Naive thymus-derived CD4-positive, alpha-beta T cell (primary cell): Measurements from ENCODE around the gene PTPN7. TPM values are rescaled to one million over a fixed set of nuclear protein-coding genes. Genes with fewer than 3 reads are reported as not detected.

Experiments used
- ATAC-seq: fragments of 150-1000 bp; cut with Tn5 transposase; 2 replicates; pipeline ENCODE4 v1.10.0; 2021; ENCODE audit warnings: mild to moderate bottlenecking, moderate library complexity
- CTCF ChIA-PET: fragments of 350-600 bp; sonication (Branson Sonifier 250); formaldehyde crosslinking; loops from one replicate; lab custom pipeline; 2021; ENCODE audit warnings: antibody characterized with exemption; lab: Charles Lee
- POLR2A ChIA-PET: fragments of 350-600 bp; sonication (Branson Sonifier 250); formaldehyde crosslinking; loops from one replicate; lab custom pipeline; 2021; ENCODE audit warnings: antibody characterized with exemption, inconsistent platforms; lab: Charles Lee
- DNase-seq, 9 donors: peaks; one replicate each; pipeline versions ENCODE4 v3.0.0 to v3.0.0-alpha.2; 2020 to 2022; ENCODE audit warnings: mixed read lengths in 1 of 9
- H3K27ac ChIP-seq: one replicate; pipeline ENCODE4 v1.7.0; 2013; ENCODE audit warnings: mild to moderate bottlenecking, low read depth, low read length, moderate library complexity
- H3K27me3 ChIP-seq, 2 donors: one replicate each; pipeline ENCODE4 v1.7.0; 2013; ENCODE audit warnings: low read length in 2 of 2, mild to moderate bottlenecking in 2 of 2, moderate library complexity in 2 of 2; ENCODE audit not compliant: control insufficient read depth in 2 of 2, insufficient read depth in 2 of 2
- H3K36me3 ChIP-seq, 3 experiments: 1 replicate in 2 of 3; 2 replicates in 1 of 3; pipeline ENCODE4 v1.7.0; 2013; ENCODE audit warnings: low read length in 3 of 3, mild to moderate bottlenecking in 3 of 3, moderate library complexity in 1 of 3; ENCODE audit not compliant: insufficient read depth in 3 of 3, control insufficient read depth in 2 of 3
- H3K4me1 ChIP-seq, 2 donors: one replicate each; pipeline ENCODE4 v1.7.0; 2013; ENCODE audit warnings: low read length in 2 of 2, mild to moderate bottlenecking in 2 of 2, moderate library complexity in 1 of 2; ENCODE audit not compliant: control insufficient read depth in 2 of 2, insufficient read depth in 2 of 2
- H3K4me3 ChIP-seq: 2 replicates; pipeline ENCODE4 v1.7.0; 2013; ENCODE audit warnings: mild to moderate bottlenecking, low read length
- H3K9me3 ChIP-seq, 3 experiments: 1 replicate in 2 of 3; 2 replicates in 1 of 3; pipeline ENCODE4 v1.7.0; 2013; ENCODE audit warnings: low read length in 3 of 3; ENCODE audit not compliant: control insufficient read depth in 2 of 3
- H3K27ac Mint-ChIP-seq, 9 donors: one replicate each; pipeline ENCODE4 v1.8.0; 2020 to 2022; ENCODE audit warnings: mixed read lengths in 9 of 9, mild to moderate bottlenecking in 8 of 9, moderate library complexity in 5 of 9, inconsistent platforms in 2 of 9
- H3K27me3 Mint-ChIP-seq, 5 donors: one replicate each; pipeline ENCODE4 v1.8.0; 2021 to 2022; ENCODE audit warnings: mixed read lengths in 5 of 5, mild to moderate bottlenecking in 1 of 5
- H3K36me3 Mint-ChIP-seq, 5 donors: one replicate each; pipeline ENCODE4 v1.8.0; 2020 to 2022; ENCODE audit warnings: mixed read lengths in 5 of 5, mild to moderate bottlenecking in 3 of 5, inconsistent platforms in 1 of 5
- H3K4me1 Mint-ChIP-seq, 7 donors: one replicate each; pipeline ENCODE4 v1.8.0; 2020 to 2022; ENCODE audit warnings: mixed read lengths in 7 of 7, mild to moderate bottlenecking in 3 of 7, inconsistent platforms in 1 of 7
- H3K4me3 Mint-ChIP-seq, 10 donors: one replicate each; pipeline ENCODE4 v1.8.0; 2020 to 2022; ENCODE audit warnings: mild to moderate bottlenecking in 10 of 10, mixed read lengths in 10 of 10, moderate library complexity in 6 of 10, inconsistent platforms in 2 of 10
- H3K9me3 Mint-ChIP-seq, 11 donors: one replicate each; pipeline ENCODE4 v1.8.0; 2020 to 2022; ENCODE audit warnings: mixed read lengths in 11 of 11, mild to moderate bottlenecking in 4 of 11, inconsistent platforms in 1 of 11, moderate library complexity in 1 of 11
- intact Hi-C, 2 donors: fragments of 100-400 bp; cut with micrococcal nuclease; formaldehyde crosslinking; loops; one replicate each; pipeline ENCODE4 v1.15.1; 2023
- polyA plus RNA-seq, 2 donors: library from polyadenylated mRNA; unstranded; fragments of 300-500 nt; fragmentation: Illumina TruSeq; gene quantifications; one replicate each; pipeline ENCODE4 v1.2.3, GENCODE V29; 2021
- total RNA-seq, 6 experiments: library from RNA in 5 of 6; stranded (reverse) in 5 of 6; gene quantifications; 1 replicate in 5 of 6; 2 replicates in 1 of 6; pipeline ENCODE4 v1.2.3 and lab custom pipeline; 2021 to 2026

PTPN7 gene
- total and polyA plus RNA-seq, 7 experiments from 2014 or later, result 40.4 to 258 (median 78.6) TPM

DNA sequence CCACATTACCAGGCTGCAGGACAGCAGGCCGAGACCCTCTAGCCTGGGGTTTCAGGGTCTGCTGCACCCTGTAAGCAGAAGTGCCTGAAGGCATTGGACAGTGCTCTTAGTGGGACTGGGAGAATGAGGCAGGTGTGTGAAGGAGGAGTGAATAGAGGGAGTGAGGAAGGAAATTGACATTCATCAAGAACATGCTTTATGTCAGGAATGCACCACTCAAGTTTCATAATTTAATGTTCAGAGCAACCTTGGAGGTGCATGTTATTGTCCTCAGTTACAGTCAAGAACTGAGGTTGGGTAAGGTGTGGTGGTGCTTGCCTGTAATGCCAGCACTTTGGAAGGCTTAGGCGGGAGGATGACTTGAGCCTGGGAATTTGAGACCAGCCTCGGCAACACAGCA lies 49.4 kb downstream of the PTPN7 start:
- no peaks in the 10 kb centered on the region for H3K36me3 ChIP-seq
- ChIA-PET CTCF (no interaction called here), POLR2A (no interaction called here)
- intact Hi-C loops, result no loop called here
- H3K27me3 ChIP-seq, result no peaks in the 10 kb centered on the region
- no peaks in the 10 kb centered on the region for H3K9me3 ChIP-seq
- H3K9me3 Mint-ChIP-seq, result no peaks in the 10 kb centered on the region
- peaks cover 0 to 8% (median 0%) of the 10 kb centered on the region in 5 donors for H3K27me3 Mint-ChIP-seq
- no peak overlapping the region for H3K27ac ChIP-seq
- DNase-seq (no peak), ATAC-seq (no peak)
- H3K4me3 Mint-ChIP-seq, result no peak overlapping the region
- H3K4me1 ChIP-seq, result no peaks in the 10 kb centered on the region
- no peak overlapping the region for H3K27ac Mint-ChIP-seq
- no peak overlapping the region for H3K4me3 ChIP-seq
- no peaks in the 10 kb centered on the region for H3K36me3 Mint-ChIP-seq
- H3K4me1 Mint-ChIP-seq, result peaks cover 0 to 3% (median 0%) of the 10 kb centered on the region in 7 donors

GRCh38 chr1:202107801-202108731 lies 52.3 kb downstream of the PTPN7 start:
- H3K4me3 ChIP-seq, result no peak overlapping the region
- ChIA-PET POLR2A (no interaction called here), CTCF (interaction anchor here (0.9 kb wide), 1 partner anchor 27 kb away, joined by 3 read pairs; no protein-coding TSS in a partner anchor)
- H3K9me3 ChIP-seq, result no peaks in the 10 kb centered on the region
- H3K27ac ChIP-seq, result no peak overlapping the region
- H3K36me3 Mint-ChIP-seq, result no peaks in the 10 kb centered on the region
- intact Hi-C loops, result no loop called here
- H3K27me3 ChIP-seq, result no peaks in the 10 kb centered on the region
- peaks cover 0 to 4% (median 0%) of the 10 kb centered on the region in 5 donors for H3K27me3 Mint-ChIP-seq
- H3K27ac Mint-ChIP-seq, result no peak overlapping the region
- ATAC-seq, result no peak
- no peaks in the 10 kb centered on the region for H3K4me1 ChIP-seq
- H3K4me1 Mint-ChIP-seq, result no peaks in the 10 kb centered on the region
- H3K9me3 Mint-ChIP-seq, result no peaks in the 10 kb centered on the region
- H3K4me3 Mint-ChIP-seq, result no peak overlapping the region
- no peak for DNase-seq
- H3K36me3 ChIP-seq, result no peaks in the 10 kb centered on the region

GRCh38 chr1:202107321-202107761 lies 53.1 kb downstream of the PTPN7 start:
- intact Hi-C loops, result no loop called here
- H3K27me3 Mint-ChIP-seq, result peaks cover 0 to 4% (median 0%) of the 10 kb centered on the region in 5 donors
- Histone ChIP-seq H3K9me3 (no peaks in the 10 kb centered on the region), H3K4me1 (no peaks in the 10 kb centered on the region), H3K27me3 (no peaks in the 10 kb centered on the region), H3K27ac (no peak overlapping the region), H3K36me3 (no peaks in the 10 kb centered on the region), H3K4me3 (no peak overlapping the region)
- ChIA-PET POLR2A (no interaction called here), CTCF (interaction anchor here (0.8 to 0.9 kb wide), 2 partner anchors 14 to 28 kb away, joined by 3 to 4 read pairs; no protein-coding TSS in a partner anchor)
- no peaks in the 10 kb centered on the region for H3K9me3 Mint-ChIP-seq
- DNase-seq (no peak), ATAC-seq (no peak)
- no peaks in the 10 kb centered on the region for H3K4me1 Mint-ChIP-seq
- H3K36me3 Mint-ChIP-seq, result no peaks in the 10 kb centered on the region
- H3K27ac Mint-ChIP-seq, result no peak overlapping the region
- H3K4me3 Mint-ChIP-seq, result no peak overlapping the region

- H3K27me3 ChIP-seq, result no peaks in the 10 kb centered on the region
- no peaks in the 10 kb centered on the region for H3K4me1 ChIP-seq
- no peaks in the 10 kb centered on the region for H3K9me3 ChIP-seq
- H3K4me3 Mint-ChIP-seq, result no peak overlapping the region
- ChIA-PET CTCF (interaction anchor here (0.8 to 0.9 kb wide), 2 partner anchors 15 to 29 kb away, joined by 3 to 4 read pairs; no protein-coding TSS in a partner anchor), POLR2A (no interaction called here)
- H3K9me3 Mint-ChIP-seq, result no peaks in the 10 kb centered on the region
- no peaks in the 10 kb centered on the region for H3K4me1 Mint-ChIP-seq
- H3K36me3 ChIP-seq, result no peaks in the 10 kb centered on the region
- peaks cover 0 to 4% (median 0%) of the 10 kb centered on the region in 5 donors for H3K27me3 Mint-ChIP-seq
- H3K36me3 Mint-ChIP-seq, result no peaks in the 10 kb centered on the region
- H3K4me3 ChIP-seq, result no peak overlapping the region
- no peak overlapping the region for H3K27ac ChIP-seq
- DNase-seq, result no peak
- ATAC-seq, result peak; percentile 36
- intact Hi-C loops, result no loop called here
- no peak overlapping the region for H3K27ac Mint-ChIP-seq
Measured at GRCh38 chr1:202106340-202107254, 53.8 kb downstream of the PTPN7 start.

GRCh38 chr1:202105571-202106339 lies 54.6 kb downstream of the PTPN7 start:
- H3K36me3 ChIP-seq, result no peaks in the 10 kb centered on the region
- ATAC-seq, result peak; percentile 91

DNA sequence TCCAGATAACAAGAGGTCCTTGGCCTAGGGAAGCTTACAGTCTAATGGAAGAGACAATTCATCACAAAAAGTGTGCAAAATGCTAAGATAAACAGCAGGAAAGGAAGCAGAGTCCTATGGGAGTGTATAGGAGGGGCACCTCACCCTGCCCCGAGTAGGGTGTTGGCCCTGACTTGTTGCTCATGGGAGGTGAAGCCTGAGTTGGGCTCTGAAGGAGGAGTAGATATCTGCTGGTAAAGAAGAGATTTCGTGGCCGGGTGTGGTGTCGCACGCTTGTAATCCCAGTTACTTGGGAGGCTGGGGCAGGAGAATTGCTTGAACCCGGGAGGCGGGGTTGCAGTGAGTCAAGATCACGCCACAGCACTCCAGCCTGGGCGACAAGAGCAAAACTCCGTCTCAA lies 56.3 kb downstream of the PTPN7 start:
- POLR2A ChIA-PET, result no interaction called here
- H3K36me3 Mint-ChIP-seq, result no peaks in the 10 kb centered on the region
- Histone ChIP-seq H3K4me1 (no peaks in the 10 kb centered on the region), H3K4me3 (no peak overlapping the region), H3K9me3 (no peaks in the 10 kb centered on the region), H3K27me3 (no peaks in the 10 kb centered on the region), H3K36me3 (no peaks in the 10 kb centered on the region), H3K27ac (no peak overlapping the region)
- peak overlapping the region in 1 of 9 donors; percentile 65 for H3K27ac Mint-ChIP-seq
- ATAC-seq (no peak), DNase-seq (no peak)
- H3K9me3 Mint-ChIP-seq, result no peaks in the 10 kb centered on the region
- peaks cover 0 to 7% (median 0%) of the 10 kb centered on the region in 5 donors for H3K27me3 Mint-ChIP-seq
- intact Hi-C loops, result no loop called here
- no peaks in the 10 kb centered on the region for H3K4me1 Mint-ChIP-seq
- no peak overlapping the region for H3K4me3 Mint-ChIP-seq
- CTCF ChIA-PET, result no interaction called here

More at GRCh38 chr1:202105571-202106339, 54.6 kb downstream of the PTPN7 start:
- Histone ChIP-seq H3K27me3 (no peaks in the 10 kb centered on the region), H3K9me3 (no peaks in the 10 kb centered on the region), H3K4me3 (no peak overlapping the region), H3K27ac (no peak overlapping the region), H3K4me1 (no peaks in the 10 kb centered on the region)
- Mint-ChIP-seq H3K27ac (no peak overlapping the region), H3K9me3 (no peaks in the 10 kb centered on the region), H3K4me1 (no peaks in the 10 kb centered on the region), H3K4me3 (no peak overlapping the region), H3K36me3 (no peaks in the 10 kb centered on the region), H3K27me3 (peaks cover 0 to 7% (median 0%) of the 10 kb centered on the region in 5 donors)
- ChIA-PET CTCF (no interaction called here), POLR2A (no interaction called here)
- DNase-seq, result no peak
- intact Hi-C loops, result no loop called here
